ENCODE measurements around the gene MICALL1. TPM values are rescaled to one million over a fixed set of nuclear protein-coding genes. Genes with fewer than 3 reads are reported as not detected.

MICALL1 gene
- total and polyA plus RNA-seq, 2 of the 4 experiments (the other 2 are of a cell fraction) = 12.4 to 22.3 TPM

- intact Hi-C loops (cut with micrococcal nuclease) = no loop called here
- H3K27ac ChIP-seq (ENCODE audit: insufficient read depth, low read length) = no peak overlapping the region
- H3K18ac ChIP-seq (ENCODE audit: low read depth, low read length) = no peak overlapping the region
- H2AFZ ChIP-seq (replicated peaks; ENCODE audit: low read length, poor library complexity) = no peak overlapping the region
- H3K4me3 ChIP-seq (ENCODE audit: insufficient read depth, low read depth, low read length) = no peak overlapping the region
- peak; percentile 60 for ATAC-seq (ENCODE audit: low read depth)
- no peak overlapping the region for H3K4ac ChIP-seq (ENCODE audit: low read depth, low read length)
- no peak for TF ChIP-seq POLR2A (IDR thresholded peaks at IDR 0.05; ENCODE audit: low read depth, low read length)
- TF ChIP-seq MAZ (IDR thresholded peaks at IDR 0.05; ENCODE audit: borderline replicate concordance, low read depth, low read length) = no peak
- TF ChIP-seq MAFK (IDR thresholded peaks at IDR 0.05; ENCODE audit: low read depth, low read length) = no peak
- no peak for TF ChIP-seq MXI1 (IDR thresholded peaks at IDR 0.05; ENCODE audit: borderline replicate concordance, low read depth, low read length)
- no peak for TF ChIP-seq CTCF (conservative IDR thresholded peaks at IDR 0.05; ENCODE audit: low read depth, low read length)
- no peak for TF ChIP-seq BHLHE40 (IDR thresholded peaks at IDR 0.05; ENCODE audit: low read depth, low read length)
- TF ChIP-seq FOS (IDR thresholded peaks at IDR 0.05; ENCODE audit: low read depth, low read length) = no peak
- TF ChIP-seq RFX5 (IDR thresholded peaks at IDR 0.05; ENCODE audit: low read depth, low read length) = no peak
- no peak for TF ChIP-seq USF2 (IDR thresholded peaks at IDR 0.05; ENCODE audit: low read depth, low read length)
- H2BK20ac ChIP-seq (ENCODE audit: low read depth, low read length) = no peak overlapping the region
- H3K4me2 ChIP-seq (ENCODE audit: low read depth, low read length) = no peak overlapping the region
- DNase-seq = no peak
- no peak overlapping the region for H4K8ac ChIP-seq (ENCODE audit: low read depth in 2 of 2, low read length in 2 of 2)
- H2BK5ac ChIP-seq (ENCODE audit: low read depth, low read length, poor library complexity, severe bottlenecking) = no peak overlapping the region
- H3K36me3 ChIP-seq (ENCODE audit: control insufficient read depth, insufficient read depth, low read length) = no peaks in the 10 kb centered on the region; the same call in 1 of the 2 replicates
- no peak overlapping the region for H3K23ac ChIP-seq (ENCODE audit: low read depth, low read length)
- no peak overlapping the region for H2AK5ac ChIP-seq (ENCODE audit: low read depth, low read length)
- H2BK120ac ChIP-seq (ENCODE audit: low read depth, low read length) = no peak overlapping the region
- H3K79me1 ChIP-seq (ENCODE audit: low read depth in 1 of 2, low read length in 2 of 2) = no peaks in the 10 kb centered on the region
- POLR2A ChIA-PET (ENCODE audit: unreplicated experiment) = no interaction called here
- H3K56ac ChIP-seq (ENCODE audit: extremely low read depth, insufficient read depth, low read length) = no peak overlapping the region
- H3K14ac ChIP-seq (replicated peaks; ENCODE audit: low read depth, low read length) = no peak overlapping the region
- BruUV-seq (replicated peaks) = no TSS peak
- no peaks in the 10 kb centered on the region for H3K9me3 ChIP-seq (ENCODE audit: control insufficient read depth, insufficient read depth, low read length)
- H2BK15ac ChIP-seq (ENCODE audit: low read depth, low read length) = no peak overlapping the region
- H3K4me1 ChIP-seq (ENCODE audit: control insufficient read depth, insufficient read depth, low read length) = no peaks in the 10 kb centered on the region
- in situ Hi-C loops (cut with MboI; ENCODE audit: low sequenced_read_pairs) = no loop called here
- no peak overlapping the region for H2AK9ac ChIP-seq (replicated peaks; ENCODE audit: low read depth, low read length, poor library complexity)
- H4K91ac ChIP-seq (ENCODE audit: insufficient read depth, low read depth, low read length) = no peak overlapping the region
- dilution Hi-C loops (cut with HindIII; ENCODE audit: low sequenced_read_pairs, unreplicated experiment) = no loop called here
- no peaks in the 10 kb centered on the region for H4K20me1 ChIP-seq (ENCODE audit: insufficient read depth, low read length)
- no peaks in the 10 kb centered on the region for H3K27me3 ChIP-seq (ENCODE audit: control insufficient read depth, insufficient read depth, low read length)
- CTCF ChIA-PET = no interaction called here
- no peak overlapping the region for H4K5ac ChIP-seq (ENCODE audit: low read depth, low read length)
- H3K9ac ChIP-seq (ENCODE audit: low read depth, low read length) = no peak overlapping the region
- WGBS, 2 experiments (ENCODE audit: extremely low coverage in 2 of 2, insufficient read length in 1 of 2) = no CpG with 5 or more reads among the region's 8 CpGs
- no peaks in the 10 kb centered on the region; the same call in 1 of the 2 replicates for H3K9me1 ChIP-seq (ENCODE audit: insufficient read depth, low read length)
Measured at GRCh38 chr22:37979782-37980181, 73.7 kb downstream of the MICALL1 start.
